Stimulated activated CD4-positive, alpha-beta T cell treated with anti-CD3 and anti-CD28 coated beads, Interleukin-2, amount 100 ng/mL, for 4 hours (primary cell): Measurements from ENCODE around the gene KIF19.
"Not testable (repeated sequence)": the region's sequence is repeated elsewhere in the genome, so short reads cannot be mapped to it uniquely, and the experiment has no call there.

Source experiments
- DNase-seq: peaks from one replicate; pipeline ENCODE4 v3.0.0-alpha.2; 2020; ENCODE audit warnings: low read depth

Gene KIF19

GRCh38 chr17:74389937-74390679, 64.1 kb downstream of the KIF19 start:
- DNase-seq = no peak

- no peak for DNase-seq
Measured at GRCh38 chr17:74390680-74391653, 64.9 kb downstream of the KIF19 start.

- DNase-seq = no peak
Measured at GRCh38 chr17:74391771-74392170, 65.7 kb downstream of the KIF19 start.

GRCh38 chr17:74392848-74393247, 66.8 kb downstream of the KIF19 start:
- DNase-seq = no peak

- no peak for DNase-seq
Measured at GRCh38 chr17:74393346-74393942, 67.4 kb downstream of the KIF19 start.

- no peak for DNase-seq
Measured at GRCh38 chr17:74394275-74394950, 68.4 kb downstream of the KIF19 start.

- no peak for DNase-seq
Measured at GRCh38 chr17:74394977-74395376, 69.0 kb downstream of the KIF19 start.

GRCh38 chr17:74396567-74396966, 70.5 kb downstream of the KIF19 start:
- DNase-seq = no peak

GRCh38 chr17:74402048-74402447, 76.0 kb downstream of the KIF19 start:
- DNase-seq = no peak

- DNase-seq = no peak
Measured at GRCh38 chr17:74403512-74404137, 77.6 kb downstream of the KIF19 start.

- no peak for DNase-seq
Measured at GRCh38 chr17:74404218-74404617, 78.2 kb downstream of the KIF19 start.

- DNase-seq = no peak
Measured at GRCh38 chr17:74404789-74405188, 78.8 kb downstream of the KIF19 start.

GRCh38 chr17:74405311-74405710, 79.3 kb downstream of the KIF19 start:
- DNase-seq = not testable (repeated sequence)
